ENCODE measurements around the gene BCDIN3D. TPM values are rescaled to one million over a fixed set of nuclear protein-coding genes. Genes with fewer than 3 reads are reported as not detected.

Gene BCDIN3D
- total RNA-seq, 1 donor from 2014 or later = 5.4 TPM

GRCh38 chr12:49878021-49878420 is 35.1 kb upstream of the BCDIN3D start:
- Histone ChIP-seq H3K4me3 (ENCODE audit: low read depth, low read length) (no peak overlapping the region), H3K27me3 (ENCODE audit: control insufficient read depth, insufficient read depth, low read length) (peaks cover 11% of the 10 kb centered on the region), H3K36me3 (ENCODE audit: control insufficient read depth, insufficient read depth, low read length) (no peaks in the 10 kb centered on the region)
- no peak for TF ChIP-seq CTCF (IDR thresholded peaks at IDR 0.05; ENCODE audit: insufficient read depth, low read length, poor library complexity, severe bottlenecking)
- no peak for DNase-seq (ENCODE audit: low read depth)

- Histone ChIP-seq H3K4me3 (ENCODE audit: low read depth, low read length) (no peak overlapping the region), H3K36me3 (ENCODE audit: control insufficient read depth, insufficient read depth, low read length) (no peaks in the 10 kb centered on the region), H3K27me3 (ENCODE audit: control insufficient read depth, insufficient read depth, low read length) (peaks cover 11% of the 10 kb centered on the region)
- TF ChIP-seq CTCF (IDR thresholded peaks at IDR 0.05; ENCODE audit: insufficient read depth, low read length, poor library complexity, severe bottlenecking) = no peak
- no peak for DNase-seq (ENCODE audit: low read depth)
Measured at GRCh38 chr12:49877066-49877465, 34.2 kb upstream of the BCDIN3D start.

GRCh38 chr12:49876070-49876469 is 33.2 kb upstream of the BCDIN3D start:
- TF ChIP-seq CTCF (IDR thresholded peaks at IDR 0.05; ENCODE audit: insufficient read depth, low read length, poor library complexity, severe bottlenecking) = no peak
- Histone ChIP-seq H3K27me3 (ENCODE audit: control insufficient read depth, insufficient read depth, low read length) (peaks cover 11% of the 10 kb centered on the region), H3K36me3 (ENCODE audit: control insufficient read depth, insufficient read depth, low read length) (no peaks in the 10 kb centered on the region), H3K4me3 (ENCODE audit: low read depth, low read length) (no peak overlapping the region)
- no peak for DNase-seq (ENCODE audit: low read depth)

- Histone ChIP-seq H3K36me3 (ENCODE audit: control insufficient read depth, insufficient read depth, low read length) (no peaks in the 10 kb centered on the region), H3K27me3 (ENCODE audit: control insufficient read depth, insufficient read depth, low read length) (peaks cover 11% of the 10 kb centered on the region), H3K4me3 (ENCODE audit: low read depth, low read length) (no peak overlapping the region)
- no peak for DNase-seq (ENCODE audit: low read depth)
- TF ChIP-seq CTCF (IDR thresholded peaks at IDR 0.05; ENCODE audit: insufficient read depth, low read length, poor library complexity, severe bottlenecking) = no peak
Measured at GRCh38 chr12:49875115-49875720, 32.3 kb upstream of the BCDIN3D start.

GRCh38 chr12:49874142-49874897 is 31.4 kb upstream of the BCDIN3D start:
- H3K27me3 ChIP-seq (ENCODE audit: control insufficient read depth, insufficient read depth, low read length) = peaks cover 11% of the 10 kb centered on the region

More at GRCh38 chr12:49874142-49874897, 31.4 kb upstream of the BCDIN3D start:
- no peaks in the 10 kb centered on the region for H3K36me3 ChIP-seq (ENCODE audit: control insufficient read depth, insufficient read depth, low read length)
- TF ChIP-seq CTCF (IDR thresholded peaks at IDR 0.05; ENCODE audit: insufficient read depth, low read length, poor library complexity, severe bottlenecking) = no peak
- DNase-seq (ENCODE audit: low read depth) = no peak
- H3K4me3 ChIP-seq (ENCODE audit: low read depth, low read length) = no peak overlapping the region
